PFSK-1 (cell line): ENCODE measurements around the gene SPOCK3.

ENCODE experiments used
- FOXP2 ChIP-seq: optimal IDR thresholded peaks from 2 replicates; pipeline ENCODE3; 2011; ENCODE audit warnings: borderline replicate concordance, control low read depth, inconsistent platforms; ENCODE audit not compliant: insufficient read depth; ENCODE audit errors: extremely low read length, extremely low read depth
- POLR2AphosphoS5 ChIP-seq: IDR thresholded peaks from 2 replicates; pipeline ENCODE4 v1.6.1; 2012; ENCODE audit warnings: low read depth, mild to moderate bottlenecking, control low read depth, low read length, moderate library complexity
- SIN3A ChIP-seq: IDR thresholded peaks from 2 replicates; pipeline ENCODE4 v1.6.1; 2012; ENCODE audit warnings: mild to moderate bottlenecking, low read length, moderate library complexity, borderline replicate concordance; ENCODE audit not compliant: insufficient read depth
- TAF1 ChIP-seq: IDR thresholded peaks from 2 replicates; pipeline ENCODE4 v1.6.1; 2012; ENCODE audit warnings: low read length, control low read depth, borderline replicate concordance; ENCODE audit not compliant: insufficient read depth
- TF ChIP-seq, protein P1 (sequence below), 2 experiments: IDR thresholded peaks; 2 replicates each; pipeline versions ENCODE4 v1.6.1 to v1.8.0; 2011 to 2012; ENCODE audit warnings: low read depth in 2 of 2, low read length in 2 of 2, control low read depth in 1 of 2, inconsistent platforms in 1 of 2, mild to moderate bottlenecking in 1 of 2, moderate library complexity in 1 of 2; ENCODE audit not compliant: insufficient read depth in 1 of 2

DNA sequence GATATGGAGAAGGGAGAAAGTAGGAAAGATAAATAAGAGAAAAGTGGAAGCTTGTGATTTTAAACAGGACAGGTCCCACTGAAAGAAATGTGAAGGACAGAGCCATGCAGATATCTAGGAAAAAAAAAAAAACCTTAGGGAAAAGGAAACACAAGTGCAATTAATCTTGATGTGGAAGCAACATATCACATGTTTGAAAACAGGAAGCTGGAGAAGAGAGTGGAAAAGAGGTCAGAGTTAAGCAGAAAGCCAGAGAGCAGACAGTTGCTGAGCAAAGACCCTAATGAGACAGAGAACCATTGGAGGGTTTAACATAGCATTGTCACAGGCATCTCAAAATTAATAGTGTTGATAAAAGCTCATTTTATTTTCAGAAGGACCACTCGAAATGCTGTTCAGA is 89.7 kb downstream of the SPOCK3 start:
- TF ChIP-seq FOXP2 (no peak), POLR2AphosphoS5 (no peak), TAF1 (no peak), SIN3A (no peak)
- TF ChIP-seq, protein P1, sequence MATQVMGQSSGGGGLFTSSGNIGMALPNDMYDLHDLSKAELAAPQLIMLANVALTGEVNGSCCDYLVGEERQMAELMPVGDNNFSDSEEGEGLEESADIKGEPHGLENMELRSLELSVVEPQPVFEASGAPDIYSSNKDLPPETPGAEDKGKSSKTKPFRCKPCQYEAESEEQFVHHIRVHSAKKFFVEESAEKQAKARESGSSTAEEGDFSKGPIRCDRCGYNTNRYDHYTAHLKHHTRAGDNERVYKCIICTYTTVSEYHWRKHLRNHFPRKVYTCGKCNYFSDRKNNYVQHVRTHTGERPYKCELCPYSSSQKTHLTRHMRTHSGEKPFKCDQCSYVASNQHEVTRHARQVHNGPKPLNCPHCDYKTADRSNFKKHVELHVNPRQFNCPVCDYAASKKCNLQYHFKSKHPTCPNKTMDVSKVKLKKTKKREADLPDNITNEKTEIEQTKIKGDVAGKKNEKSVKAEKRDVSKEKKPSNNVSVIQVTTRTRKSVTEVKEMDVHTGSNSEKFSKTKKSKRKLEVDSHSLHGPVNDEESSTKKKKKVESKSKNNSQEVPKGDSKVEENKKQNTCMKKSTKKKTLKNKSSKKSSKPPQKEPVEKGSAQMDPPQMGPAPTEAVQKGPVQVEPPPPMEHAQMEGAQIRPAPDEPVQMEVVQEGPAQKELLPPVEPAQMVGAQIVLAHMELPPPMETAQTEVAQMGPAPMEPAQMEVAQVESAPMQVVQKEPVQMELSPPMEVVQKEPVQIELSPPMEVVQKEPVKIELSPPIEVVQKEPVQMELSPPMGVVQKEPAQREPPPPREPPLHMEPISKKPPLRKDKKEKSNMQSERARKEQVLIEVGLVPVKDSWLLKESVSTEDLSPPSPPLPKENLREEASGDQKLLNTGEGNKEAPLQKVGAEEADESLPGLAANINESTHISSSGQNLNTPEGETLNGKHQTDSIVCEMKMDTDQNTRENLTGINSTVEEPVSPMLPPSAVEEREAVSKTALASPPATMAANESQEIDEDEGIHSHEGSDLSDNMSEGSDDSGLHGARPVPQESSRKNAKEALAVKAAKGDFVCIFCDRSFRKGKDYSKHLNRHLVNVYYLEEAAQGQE (IDR thresholded peaks at IDR 0.05; ENCODE audit: insufficient read depth in 1 of 2, low read depth in 2 of 2, low read length in 2 of 2): no peak
